GM23338 (cell line): Measurements from ENCODE around the gene FAM78B.

ENCODE experiments used
- CREB1 ChIP-seq: fragments of 250-450 bp; sonication (Bioruptor Pico); IDR thresholded peaks from 2 replicates; pipeline ENCODE4 v1.5.0; 2020; ENCODE audit warnings: low read depth, mild to moderate bottlenecking, moderate library complexity
- EZH2 ChIP-seq: fragments of 200-600 bp; sonication (generic); IDR thresholded peaks from one replicate; pipeline ENCODE4 v1.8.0; 2017; ENCODE audit warnings: antibody characterized with exemption, mild to moderate bottlenecking, low read depth; ENCODE audit not compliant: unreplicated experiment
- EZH2phosphoT487 ChIP-seq: fragments of 200-600 bp; sonication (generic); IDR thresholded peaks from one replicate; pipeline ENCODE4 v1.8.1; 2018; ENCODE audit warnings: antibody characterized with exemption; ENCODE audit not compliant: unreplicated experiment
- POLR2AphosphoS5 ChIP-seq: IDR thresholded peaks from 2 replicates; pipeline ENCODE4 v1.6.1; 2016; ENCODE audit warnings: antibody characterized with exemption, low read depth
- TF ChIP-seq, protein P1 (sequence below): IDR thresholded peaks from one replicate; pipeline ENCODE4 v1.6.1; 2018; ENCODE audit warnings: antibody characterized with exemption; ENCODE audit not compliant: unreplicated experiment
- TF ChIP-seq, protein P2 (sequence below), 2 experiments: fragments of 200-600 bp in 1 of 2; sonication (generic) in 1 of 2; conservative IDR thresholded peaks; 2 replicates each; pipeline versions ENCODE4 v1.5.1 to v1.6.1; 2016 to 2017; ENCODE audit warnings: antibody characterized with exemption in 2 of 2, low read depth in 2 of 2, mild to moderate bottlenecking in 2 of 2, moderate library complexity in 1 of 2
- TF ChIP-seq, protein P3 (sequence below): IDR thresholded peaks from 2 replicates; pipeline ENCODE4 v1.6.1; 2016; ENCODE audit warnings: antibody characterized with exemption

DNA sequence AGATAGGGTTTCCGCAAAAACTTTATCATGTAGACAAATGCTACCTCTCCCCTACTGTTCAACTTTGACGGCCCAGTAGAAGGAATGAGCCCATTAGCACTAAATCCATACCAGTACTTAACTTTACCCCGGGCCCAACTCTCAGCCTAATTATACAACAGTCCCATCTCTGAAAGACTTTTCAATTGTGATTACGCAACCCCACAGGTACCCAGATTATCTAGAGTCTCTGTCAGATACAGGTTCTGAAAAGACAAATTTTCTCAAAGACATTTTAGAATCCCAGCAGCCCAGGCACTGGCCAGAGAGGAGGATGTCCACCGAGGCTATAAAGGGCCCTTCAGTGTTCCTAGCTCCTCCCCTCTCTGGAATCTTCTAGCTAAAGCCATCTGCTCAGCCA lies 15.0 kb downstream of the FAM78B start:
- TF ChIP-seq, protein P1, sequence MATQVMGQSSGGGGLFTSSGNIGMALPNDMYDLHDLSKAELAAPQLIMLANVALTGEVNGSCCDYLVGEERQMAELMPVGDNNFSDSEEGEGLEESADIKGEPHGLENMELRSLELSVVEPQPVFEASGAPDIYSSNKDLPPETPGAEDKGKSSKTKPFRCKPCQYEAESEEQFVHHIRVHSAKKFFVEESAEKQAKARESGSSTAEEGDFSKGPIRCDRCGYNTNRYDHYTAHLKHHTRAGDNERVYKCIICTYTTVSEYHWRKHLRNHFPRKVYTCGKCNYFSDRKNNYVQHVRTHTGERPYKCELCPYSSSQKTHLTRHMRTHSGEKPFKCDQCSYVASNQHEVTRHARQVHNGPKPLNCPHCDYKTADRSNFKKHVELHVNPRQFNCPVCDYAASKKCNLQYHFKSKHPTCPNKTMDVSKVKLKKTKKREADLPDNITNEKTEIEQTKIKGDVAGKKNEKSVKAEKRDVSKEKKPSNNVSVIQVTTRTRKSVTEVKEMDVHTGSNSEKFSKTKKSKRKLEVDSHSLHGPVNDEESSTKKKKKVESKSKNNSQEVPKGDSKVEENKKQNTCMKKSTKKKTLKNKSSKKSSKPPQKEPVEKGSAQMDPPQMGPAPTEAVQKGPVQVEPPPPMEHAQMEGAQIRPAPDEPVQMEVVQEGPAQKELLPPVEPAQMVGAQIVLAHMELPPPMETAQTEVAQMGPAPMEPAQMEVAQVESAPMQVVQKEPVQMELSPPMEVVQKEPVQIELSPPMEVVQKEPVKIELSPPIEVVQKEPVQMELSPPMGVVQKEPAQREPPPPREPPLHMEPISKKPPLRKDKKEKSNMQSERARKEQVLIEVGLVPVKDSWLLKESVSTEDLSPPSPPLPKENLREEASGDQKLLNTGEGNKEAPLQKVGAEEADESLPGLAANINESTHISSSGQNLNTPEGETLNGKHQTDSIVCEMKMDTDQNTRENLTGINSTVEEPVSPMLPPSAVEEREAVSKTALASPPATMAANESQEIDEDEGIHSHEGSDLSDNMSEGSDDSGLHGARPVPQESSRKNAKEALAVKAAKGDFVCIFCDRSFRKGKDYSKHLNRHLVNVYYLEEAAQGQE, result no peak
- TF ChIP-seq, protein P2, sequence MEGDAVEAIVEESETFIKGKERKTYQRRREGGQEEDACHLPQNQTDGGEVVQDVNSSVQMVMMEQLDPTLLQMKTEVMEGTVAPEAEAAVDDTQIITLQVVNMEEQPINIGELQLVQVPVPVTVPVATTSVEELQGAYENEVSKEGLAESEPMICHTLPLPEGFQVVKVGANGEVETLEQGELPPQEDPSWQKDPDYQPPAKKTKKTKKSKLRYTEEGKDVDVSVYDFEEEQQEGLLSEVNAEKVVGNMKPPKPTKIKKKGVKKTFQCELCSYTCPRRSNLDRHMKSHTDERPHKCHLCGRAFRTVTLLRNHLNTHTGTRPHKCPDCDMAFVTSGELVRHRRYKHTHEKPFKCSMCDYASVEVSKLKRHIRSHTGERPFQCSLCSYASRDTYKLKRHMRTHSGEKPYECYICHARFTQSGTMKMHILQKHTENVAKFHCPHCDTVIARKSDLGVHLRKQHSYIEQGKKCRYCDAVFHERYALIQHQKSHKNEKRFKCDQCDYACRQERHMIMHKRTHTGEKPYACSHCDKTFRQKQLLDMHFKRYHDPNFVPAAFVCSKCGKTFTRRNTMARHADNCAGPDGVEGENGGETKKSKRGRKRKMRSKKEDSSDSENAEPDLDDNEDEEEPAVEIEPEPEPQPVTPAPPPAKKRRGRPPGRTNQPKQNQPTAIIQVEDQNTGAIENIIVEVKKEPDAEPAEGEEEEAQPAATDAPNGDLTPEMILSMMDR (conservative IDR thresholded peaks at IDR 0.05; ENCODE audit: low read depth in 2 of 2), result no peak
- TF ChIP-seq POLR2AphosphoS5 (no peak), EZH2 (no peak), CREB1 (CRISPR knock-in tag) (no peak), EZH2phosphoT487 (no peak)
- TF ChIP-seq, protein P3, sequence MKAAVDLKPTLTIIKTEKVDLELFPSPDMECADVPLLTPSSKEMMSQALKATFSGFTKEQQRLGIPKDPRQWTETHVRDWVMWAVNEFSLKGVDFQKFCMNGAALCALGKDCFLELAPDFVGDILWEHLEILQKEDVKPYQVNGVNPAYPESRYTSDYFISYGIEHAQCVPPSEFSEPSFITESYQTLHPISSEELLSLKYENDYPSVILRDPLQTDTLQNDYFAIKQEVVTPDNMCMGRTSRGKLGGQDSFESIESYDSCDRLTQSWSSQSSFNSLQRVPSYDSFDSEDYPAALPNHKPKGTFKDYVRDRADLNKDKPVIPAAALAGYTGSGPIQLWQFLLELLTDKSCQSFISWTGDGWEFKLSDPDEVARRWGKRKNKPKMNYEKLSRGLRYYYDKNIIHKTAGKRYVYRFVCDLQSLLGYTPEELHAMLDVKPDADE, result no peak
